Effector CD4-positive, alpha-beta T cell (primary cell): ENCODE measurements around the gene FN1.
"Not testable (repeated sequence)": the region's sequence is repeated elsewhere in the genome, so short reads cannot be mapped to it uniquely, and the experiment has no call there.

Source experiments
- DNase-seq: peaks from one replicate; pipeline ENCODE4 v3.0.0-alpha.2; 2020

FN1 gene

GRCh38 chr2:215364157-215365155, 71.4 kb downstream of the FN1 start:
- DNase-seq: no peak

- DNase-seq: no peak
Observed at GRCh38 chr2:215363461-215364156, 72.3 kb downstream of the FN1 start.

- no peak for DNase-seq
Observed at GRCh38 chr2:215363039-215363438, 72.8 kb downstream of the FN1 start.

- DNase-seq: no peak
Observed at GRCh38 chr2:215362562-215362904, 73.3 kb downstream of the FN1 start.

DNA sequence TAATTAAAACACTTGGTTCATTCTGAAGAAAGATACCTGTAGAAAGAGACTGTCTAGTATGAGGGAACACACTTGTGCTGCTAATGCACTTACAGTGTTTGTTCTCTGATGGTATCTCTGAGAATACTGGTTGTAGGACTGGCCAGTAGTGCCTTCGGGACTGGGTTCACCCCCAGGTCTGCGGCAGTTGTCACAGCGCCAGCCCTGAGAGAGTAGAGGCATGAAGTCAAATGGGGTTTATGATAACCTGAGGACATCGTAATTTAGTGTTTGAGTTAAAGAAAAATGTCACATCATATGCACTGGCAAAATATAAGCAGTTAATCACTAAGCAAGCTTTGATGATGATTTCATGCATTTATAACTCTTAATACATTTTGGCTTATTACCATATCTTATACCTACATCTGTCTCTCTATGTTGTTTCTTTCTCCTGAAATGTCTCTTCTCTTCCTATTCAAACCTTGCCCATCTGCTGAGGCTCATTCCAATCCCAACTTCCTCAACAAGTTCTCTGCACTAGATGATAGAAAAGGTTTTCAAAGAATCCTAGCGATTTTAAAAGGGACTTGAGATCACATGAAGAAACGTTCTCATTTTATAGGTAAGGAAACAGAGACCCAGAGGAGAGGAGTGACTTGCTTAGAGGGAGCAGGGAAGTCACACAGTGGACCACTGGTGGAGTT, 73.8 kb downstream of the FN1 start:
- no peak for DNase-seq

DNA sequence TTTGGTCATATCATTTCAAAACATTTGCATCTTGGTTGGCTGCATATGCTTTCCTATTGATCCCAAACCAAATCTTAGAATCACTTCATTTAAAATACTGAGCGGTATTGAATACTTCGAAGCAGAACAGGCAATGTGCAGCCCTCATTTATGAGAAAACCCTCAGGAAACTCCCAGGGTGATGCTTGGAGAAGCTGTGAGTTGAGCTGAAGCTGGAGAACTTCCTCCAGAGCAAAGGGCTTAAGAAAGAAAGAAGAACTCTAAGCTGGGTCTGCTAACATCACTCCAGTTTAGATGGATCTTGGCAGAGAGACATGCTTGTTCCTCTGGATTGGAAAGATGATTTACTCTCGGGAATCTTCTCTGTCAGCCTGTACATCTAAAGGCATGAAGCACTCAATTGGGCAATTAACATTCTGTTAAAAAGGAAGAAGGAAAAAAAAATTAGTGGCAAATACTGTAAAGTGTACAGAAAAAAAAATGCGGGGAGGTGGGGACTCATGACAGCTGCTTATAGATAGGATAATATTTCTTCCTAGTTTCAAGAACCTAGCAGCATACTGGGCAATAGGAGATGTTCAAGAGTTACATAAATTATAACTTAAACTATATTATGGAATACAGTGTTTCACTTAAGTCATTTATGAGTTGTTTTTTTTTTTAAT, 74.5 kb downstream of the FN1 start:
- DNase-seq: no peak

- no peak for DNase-seq
Observed at GRCh38 chr2:215360596-215360995, 75.3 kb downstream of the FN1 start.

DNA sequence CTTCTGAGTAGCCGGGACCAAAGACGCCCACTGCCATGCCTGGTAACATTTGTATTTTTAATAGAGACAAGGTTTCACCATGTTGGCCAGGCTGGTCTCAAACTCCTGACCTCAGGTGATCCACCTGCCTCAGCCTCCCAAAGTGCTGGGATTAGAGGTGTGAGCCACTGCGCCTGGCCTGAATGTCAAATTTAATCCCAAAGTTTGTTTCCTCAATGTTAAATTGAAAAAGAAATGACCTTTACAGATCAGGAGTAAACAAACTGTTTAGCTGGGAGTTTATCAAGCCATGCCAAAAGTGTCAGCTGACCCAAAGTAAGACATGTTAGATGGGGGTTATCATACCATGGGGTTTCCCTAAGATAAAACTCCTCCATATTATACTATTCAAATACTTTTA, 75.8 kb downstream of the FN1 start:
- not testable (repeated sequence) for DNase-seq

GRCh38 chr2:215359576-215359922, 76.3 kb downstream of the FN1 start:
- DNase-seq: no peak

- DNase-seq: no peak
Observed at GRCh38 chr2:215358891-215359575, 76.8 kb downstream of the FN1 start.

GRCh38 chr2:215358312-215358845, 77.5 kb downstream of the FN1 start:
- no peak for DNase-seq

DNA sequence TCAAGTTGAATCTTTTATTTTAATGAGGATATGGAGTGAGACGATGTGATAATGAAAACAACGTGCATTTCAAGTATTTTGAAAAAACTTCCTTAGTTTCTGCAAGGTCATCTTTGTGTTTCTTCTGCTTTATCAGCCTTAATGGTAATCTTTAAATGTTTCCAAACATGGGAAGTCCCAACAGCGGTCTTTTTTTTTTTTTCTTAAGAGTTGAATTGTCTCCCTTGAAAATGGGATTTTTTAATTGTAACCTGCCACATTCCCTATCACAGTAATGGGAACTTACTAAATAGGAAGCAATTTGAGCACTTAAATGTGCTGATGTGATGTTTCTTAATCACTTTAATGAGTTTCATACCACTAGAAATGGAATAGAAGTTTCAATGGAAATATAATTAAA, 78.2 kb downstream of the FN1 start:
- no peak for DNase-seq

- no peak for DNase-seq
Observed at GRCh38 chr2:215356948-215357461, 78.9 kb downstream of the FN1 start.

DNA sequence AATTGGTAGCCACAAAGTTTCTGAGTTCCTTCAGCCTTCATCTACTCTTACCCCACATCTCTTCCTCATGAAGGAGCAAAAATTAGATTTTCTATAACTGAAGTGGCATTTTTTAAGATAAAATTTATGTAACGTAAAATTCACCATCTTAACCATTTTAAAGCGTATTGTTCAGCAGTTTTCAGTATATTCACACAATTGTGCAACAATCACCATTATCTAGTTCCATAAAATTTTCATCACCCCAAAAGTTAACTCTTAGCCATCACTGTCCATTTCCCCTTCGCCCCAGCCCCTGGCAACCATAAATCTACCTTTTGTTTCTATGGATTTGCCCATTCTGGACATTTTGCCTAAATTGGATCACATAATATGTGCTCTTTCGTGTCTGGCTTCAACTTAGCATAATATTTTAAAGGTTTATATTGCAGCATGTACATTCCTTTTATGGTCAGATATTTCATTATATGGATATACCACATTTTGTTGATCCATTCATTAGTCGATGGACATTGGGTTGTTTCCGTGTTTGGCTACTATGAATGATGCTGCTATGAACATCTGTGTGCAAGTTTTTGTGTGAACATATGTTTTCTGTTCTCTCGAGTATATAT, 79.4 kb downstream of the FN1 start:
- no peak for DNase-seq

GRCh38 chr2:215355801-215356200, 80.1 kb downstream of the FN1 start:
- no peak for DNase-seq

GRCh38 chr2:215354771-215355695, 80.8 kb downstream of the FN1 start:
- DNase-seq: no peak

DNA sequence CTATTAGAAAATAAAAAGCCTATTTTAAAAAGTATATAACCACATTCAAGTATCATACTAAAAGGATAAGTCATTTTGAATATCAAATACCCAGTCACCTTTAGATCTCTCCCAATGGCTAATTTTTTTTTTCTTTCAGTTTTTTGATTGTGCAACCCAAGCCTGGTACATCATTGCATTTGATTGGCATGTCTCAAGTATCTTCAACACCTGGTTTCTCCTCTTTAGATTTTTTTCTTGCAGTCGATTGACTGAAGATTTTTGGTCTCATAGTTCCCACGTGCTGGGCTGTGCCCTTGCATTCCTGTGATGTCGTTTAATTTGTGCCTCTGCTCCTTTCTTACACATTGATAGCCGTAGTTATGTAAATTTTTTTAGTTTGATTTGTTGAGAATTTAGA, 83.3 kb downstream of the FN1 start:
- no peak for DNase-seq

DNA sequence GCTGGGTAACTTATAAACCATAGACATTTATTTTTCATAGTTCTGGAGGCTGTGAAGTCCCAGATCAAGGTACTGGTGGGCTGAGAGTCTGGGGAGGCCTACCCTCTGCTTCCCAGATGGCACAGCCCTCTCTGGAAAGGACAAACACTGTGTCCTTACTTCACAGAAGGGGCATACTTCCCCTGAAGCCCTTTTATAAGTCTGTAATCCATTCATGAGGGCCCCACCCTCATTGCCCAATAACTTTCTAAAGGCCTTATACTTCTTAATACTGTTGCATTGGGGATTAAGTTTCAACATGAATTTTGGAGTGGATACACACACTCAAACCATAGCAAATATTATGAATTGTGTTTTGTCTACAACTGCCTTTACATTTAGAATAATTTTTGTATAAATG, 88.0 kb downstream of the FN1 start:
- no peak for DNase-seq

DNA sequence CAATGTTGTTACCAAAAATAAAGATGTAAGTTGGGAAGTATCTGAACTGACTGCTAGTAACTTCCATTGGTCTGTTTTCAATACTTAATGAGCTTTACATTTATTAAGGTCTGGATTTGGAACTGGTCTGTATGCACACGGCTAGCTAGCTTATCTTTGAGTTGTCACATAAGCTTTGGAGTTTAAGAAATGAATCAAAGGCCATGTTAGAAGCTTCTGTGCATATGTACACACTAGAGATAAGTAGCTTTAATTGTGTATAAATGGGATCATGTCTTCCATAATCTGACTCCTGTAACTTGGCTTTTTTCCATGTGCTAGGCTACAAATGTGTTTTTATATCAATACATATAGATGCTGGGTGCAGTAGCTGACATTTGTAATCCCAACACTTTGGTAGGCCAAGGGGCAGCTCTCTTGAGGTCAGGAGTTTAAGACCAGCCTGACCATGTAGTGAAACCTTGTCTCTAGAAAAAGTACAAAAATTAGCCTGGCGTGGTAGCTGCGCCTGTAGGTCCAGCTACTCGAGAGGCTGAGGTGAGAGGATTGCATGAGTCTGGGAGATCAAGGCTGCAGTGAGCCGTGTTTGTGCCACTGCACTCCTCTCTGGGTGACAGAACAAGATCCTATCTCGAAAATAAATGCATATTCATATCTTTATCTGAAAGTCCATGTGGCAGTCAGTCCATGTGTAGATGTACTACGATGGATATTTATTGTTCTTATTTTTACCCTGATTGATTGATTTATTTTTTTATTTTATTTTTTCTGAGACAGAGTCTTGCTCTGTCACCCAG, 96.8 kb downstream of the FN1 start:
- DNase-seq: no peak
